Effector CD8-positive, alpha-beta T cell (primary cell): ENCODE data around the gene IQGAP3.
"Not testable (repeated sequence)": the region's sequence is repeated elsewhere in the genome, so short reads cannot be mapped to it uniquely, and the experiment has no call there.

Experiments
- DNase-seq: peaks from one replicate; lab custom pipeline; 2025; lab: John Stamatoyannopoulos, UW

The IQGAP3 gene

GRCh38 chr1:156566436-156566835, 5.9 kb downstream of the IQGAP3 start:
- no peak for DNase-seq

- DNase-seq, result no peak
Measured at GRCh38 chr1:156565519-156565918, 6.8 kb downstream of the IQGAP3 start.

- DNase-seq, result no peak
Measured at GRCh38 chr1:156560585-156561163, 11.7 kb downstream of the IQGAP3 start.

GRCh38 chr1:156559797-156560385, 12.5 kb downstream of the IQGAP3 start:
- no peak for DNase-seq

GRCh38 chr1:156559086-156559796, 13.1 kb downstream of the IQGAP3 start:
- no peak for DNase-seq

- DNase-seq, result no peak
Measured at GRCh38 chr1:156556354-156556753, 16.0 kb downstream of the IQGAP3 start.

GRCh38 chr1:156555715-156556114, 16.6 kb downstream of the IQGAP3 start:
- DNase-seq, result no peak

- DNase-seq, result no peak
Measured at GRCh38 chr1:156554971-156555370, 17.4 kb downstream of the IQGAP3 start.

- no peak for DNase-seq
Measured at GRCh38 chr1:156553860-156554485, 18.4 kb downstream of the IQGAP3 start.

GRCh38 chr1:156552937-156553336, 19.4 kb downstream of the IQGAP3 start:
- DNase-seq, result not testable (repeated sequence)

- no peak for DNase-seq
Measured at GRCh38 chr1:156552518-156552917, 19.8 kb downstream of the IQGAP3 start.

- no peak for DNase-seq
Measured at GRCh38 chr1:156551869-156552268, 20.5 kb downstream of the IQGAP3 start.

GRCh38 chr1:156551066-156551643, 21.2 kb downstream of the IQGAP3 start:
- DNase-seq, result no peak

GRCh38 chr1:156550346-156550745, 22.0 kb downstream of the IQGAP3 start:
- no peak for DNase-seq

GRCh38 chr1:156549831-156550230, 22.5 kb downstream of the IQGAP3 start:
- no peak for DNase-seq

- DNase-seq, result no peak
Measured at GRCh38 chr1:156549390-156549789, 23.0 kb downstream of the IQGAP3 start.

GRCh38 chr1:156547982-156548381, 24.4 kb downstream of the IQGAP3 start:
- DNase-seq, result no peak

- DNase-seq, result no peak
Measured at GRCh38 chr1:156547434-156547833, 24.9 kb downstream of the IQGAP3 start.

GRCh38 chr1:156546267-156546666, 26.1 kb downstream of the IQGAP3 start:
- DNase-seq, result no peak

GRCh38 chr1:156544592-156545102, 27.7 kb downstream of the IQGAP3 start:
- DNase-seq, result no peak

- no peak for DNase-seq
Measured at GRCh38 chr1:156543066-156543465, 29.3 kb downstream of the IQGAP3 start.

GRCh38 chr1:156540955-156541354, 31.4 kb downstream of the IQGAP3 start:
- DNase-seq, result no peak
